Measurements from ENCODE around the gene GABARAPL2. TPM values are rescaled to one million over a fixed set of nuclear protein-coding genes. Genes with fewer than 3 reads are reported as not detected.
A peak's percentile ranks its signal among the peaks of the same experiment; 100 is the strongest.

The GABARAPL2 gene
- polyA plus RNA-seq, 1 donor (not counting 4 experiments of a cell fraction or from before 2014, with no cell fraction given), result 95.8 TPM

- no peaks in the 10 kb centered on the region for H3K9me3 ChIP-seq (ENCODE audit: control insufficient read depth, low read depth, low read length)
- H3K4me3 ChIP-seq (ENCODE audit: control insufficient read depth in 2 of 3, extremely low read depth in 1 of 3, insufficient read depth in 2 of 3, low read depth in 1 of 3, low read length in 3 of 3), result no peak overlapping the region
- no peaks in the 10 kb centered on the region for H3K79me2 ChIP-seq (ENCODE audit: control insufficient read depth, insufficient read depth, low read length)
- no peak for DNase-seq (ENCODE audit: low read depth, low spot score)
- no peaks in the 10 kb centered on the region for H3K36me3 ChIP-seq (ENCODE audit: control insufficient read depth in 2 of 2, extremely low read depth in 1 of 2, insufficient read depth in 2 of 2, low read length in 2 of 2)
- no peak overlapping the region for H3K9ac ChIP-seq (ENCODE audit: control insufficient read depth, extremely low read depth, insufficient read depth, low read length)
- no peak overlapping the region for H2AFZ ChIP-seq (ENCODE audit: control insufficient read depth, low read length)
- dilution Hi-C loops (cut with MboI; ENCODE audit: extremely low pct_ligation_motif_present, low sequenced_read_pairs), result no loop called here
- H3K27ac ChIP-seq (ENCODE audit: control insufficient read depth, insufficient read depth, low read length), result no peak overlapping the region
- no peak for TF ChIP-seq EZH2 (IDR thresholded peaks at IDR 0.05; ENCODE audit: low read length)
- no peak for TF ChIP-seq CTCF (optimal IDR thresholded peaks at IDR 0.05 in 1 of 3, IDR thresholded peaks at IDR 0.05 in 1 of 3, conservative IDR thresholded peaks at IDR 0.05 in 1 of 3; ENCODE audit: extremely low read depth in 1 of 3, insufficient read depth in 2 of 3, low read length in 3 of 3)
- H3K9me1 ChIP-seq (ENCODE audit: control insufficient read depth, extremely low read depth, insufficient read depth, low read length), result no peaks in the 10 kb centered on the region
- no peaks in the 10 kb centered on the region for H3K27me3 ChIP-seq (ENCODE audit: control insufficient read depth, extremely low read depth, insufficient read depth, low read length)
- H3K4me2 ChIP-seq (ENCODE audit: control insufficient read depth, extremely low read depth, insufficient read depth, low read depth, low read length), result no peak overlapping the region
- no peaks in the 10 kb centered on the region for H4K20me1 ChIP-seq (ENCODE audit: control insufficient read depth, extremely low read depth, insufficient read depth, low read length)
- FAIRE-seq, result no peak
- H3K4me1 ChIP-seq (ENCODE audit: control insufficient read depth, extremely low read depth, insufficient read depth, low read length), result peaks cover 17% of the 10 kb centered on the region
These were observed 7.3 kb upstream of the GABARAPL2 start for GRCh38 chr16:75558846-75559401.

GRCh38 chr16:75559564-75560372 is 6.4 kb upstream of the GABARAPL2 start:
- Histone ChIP-seq H3K4me3 (ENCODE audit: control insufficient read depth in 2 of 3, extremely low read depth in 1 of 3, insufficient read depth in 2 of 3, low read depth in 1 of 3, low read length in 3 of 3) (no peak overlapping the region), H3K79me2 (ENCODE audit: control insufficient read depth, insufficient read depth, low read length) (no peaks in the 10 kb centered on the region), H3K36me3 (ENCODE audit: control insufficient read depth in 2 of 2, extremely low read depth in 1 of 2, insufficient read depth in 2 of 2, low read length in 2 of 2) (no peaks in the 10 kb centered on the region), H3K9me3 (ENCODE audit: control insufficient read depth, low read depth, low read length) (no peaks in the 10 kb centered on the region), H3K9me1 (ENCODE audit: control insufficient read depth, extremely low read depth, insufficient read depth, low read length) (no peaks in the 10 kb centered on the region), H3K27ac (ENCODE audit: control insufficient read depth, insufficient read depth, low read length) (no peak overlapping the region), H4K20me1 (ENCODE audit: control insufficient read depth, extremely low read depth, insufficient read depth, low read length) (no peaks in the 10 kb centered on the region), H3K27me3 (ENCODE audit: control insufficient read depth, extremely low read depth, insufficient read depth, low read length) (no peaks in the 10 kb centered on the region), H3K9ac (ENCODE audit: control insufficient read depth, extremely low read depth, insufficient read depth, low read length) (no peak overlapping the region), H3K4me1 (ENCODE audit: control insufficient read depth, extremely low read depth, insufficient read depth, low read length) (peaks cover 17% of the 10 kb centered on the region), H3K4me2 (ENCODE audit: control insufficient read depth, extremely low read depth, insufficient read depth, low read depth, low read length) (no peak overlapping the region), H2AFZ (ENCODE audit: control insufficient read depth, low read length) (peak overlapping the region; percentile 36)
- DNase-seq (ENCODE audit: low read depth, low spot score) (no peak), FAIRE-seq (no peak)
- TF ChIP-seq CTCF (optimal IDR thresholded peaks at IDR 0.05 in 1 of 3, IDR thresholded peaks at IDR 0.05 in 1 of 3, conservative IDR thresholded peaks at IDR 0.05 in 1 of 3; ENCODE audit: extremely low read depth in 1 of 3, insufficient read depth in 2 of 3, low read length in 3 of 3), result no peak
- TF ChIP-seq EZH2 (IDR thresholded peaks at IDR 0.05; ENCODE audit: low read length), result no peak
- dilution Hi-C loops (cut with MboI; ENCODE audit: extremely low pct_ligation_motif_present, low sequenced_read_pairs), result no loop called here

Measured in keratinocyte (primary cell).